Stimulated activated CD4-positive, alpha-beta T cell treated with anti-CD3 and anti-CD28 coated beads, Interleukin-2, amount 100 ng/mL, for 48 hours (primary cell): Measurements from ENCODE around the gene AP2B1.
"Not testable (repeated sequence)": the region's sequence is repeated elsewhere in the genome, so short reads cannot be mapped to it uniquely, and the experiment has no call there.

Source experiments
- DNase-seq, 2 donors: peaks; one replicate each; pipeline ENCODE4 v3.0.0-alpha.2; 2020

Gene AP2B1

DNA sequence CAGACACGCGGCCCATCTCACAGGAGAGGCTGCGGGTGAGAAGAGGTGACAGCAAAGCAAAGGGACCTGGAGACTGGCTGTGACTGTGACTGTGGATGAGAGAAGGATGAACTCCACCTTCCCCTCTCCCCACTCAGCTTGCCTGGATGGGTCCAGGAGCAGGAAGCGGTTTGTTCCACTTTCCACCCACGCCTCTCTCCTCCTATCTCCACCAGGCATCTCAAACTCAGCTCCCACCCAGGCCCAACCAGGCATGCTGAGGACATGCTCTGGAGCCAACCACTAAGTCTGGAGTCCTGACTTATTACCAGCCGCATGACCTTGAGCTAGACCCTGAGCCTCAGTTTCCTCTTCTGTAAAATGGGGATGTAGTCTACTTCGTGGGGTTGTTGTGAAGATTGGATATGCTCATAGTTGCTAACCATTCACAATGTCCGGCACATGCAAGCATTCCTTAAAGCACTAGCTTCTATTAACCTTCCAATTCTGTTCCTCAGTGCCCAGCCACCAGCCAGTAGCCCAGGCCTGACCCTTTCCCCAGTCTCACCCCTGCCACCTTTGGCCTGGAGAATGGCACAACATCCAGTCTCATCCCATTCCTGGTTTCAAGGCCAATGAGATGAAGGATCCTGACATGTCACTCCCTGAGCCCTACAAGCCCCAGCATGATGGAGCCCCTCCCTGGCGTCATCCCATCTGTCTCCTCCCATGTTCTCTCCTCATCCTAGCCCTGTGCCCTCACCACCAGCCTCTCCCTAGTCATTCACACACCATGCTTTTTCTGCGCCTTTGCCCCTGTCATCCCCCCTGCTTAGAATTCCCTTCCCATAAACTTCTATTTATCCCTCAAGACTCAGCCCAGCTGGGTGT is 163.6 kb downstream of the AP2B1 start:
- no peak for DNase-seq

DNA sequence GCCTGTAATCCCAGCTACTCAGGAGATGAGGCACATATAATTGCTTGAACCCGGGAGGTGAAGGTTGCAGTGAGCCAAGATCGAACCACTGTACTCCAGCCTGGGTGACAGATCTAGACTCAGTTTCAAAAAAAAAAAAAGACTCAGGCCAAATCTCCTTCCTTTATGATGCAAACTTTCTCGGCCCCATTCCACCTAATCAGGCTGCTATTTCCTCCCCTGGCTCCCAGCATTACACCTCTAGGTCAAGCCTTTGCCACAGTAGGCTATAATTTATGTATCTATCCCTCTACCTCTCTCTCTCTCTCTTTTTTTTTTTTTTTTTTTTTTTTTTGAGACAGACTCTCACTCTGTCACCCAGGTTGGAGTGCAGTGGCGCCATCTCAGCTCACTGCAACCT is 164.4 kb downstream of the AP2B1 start:
- DNase-seq = not testable (repeated sequence)

DNA sequence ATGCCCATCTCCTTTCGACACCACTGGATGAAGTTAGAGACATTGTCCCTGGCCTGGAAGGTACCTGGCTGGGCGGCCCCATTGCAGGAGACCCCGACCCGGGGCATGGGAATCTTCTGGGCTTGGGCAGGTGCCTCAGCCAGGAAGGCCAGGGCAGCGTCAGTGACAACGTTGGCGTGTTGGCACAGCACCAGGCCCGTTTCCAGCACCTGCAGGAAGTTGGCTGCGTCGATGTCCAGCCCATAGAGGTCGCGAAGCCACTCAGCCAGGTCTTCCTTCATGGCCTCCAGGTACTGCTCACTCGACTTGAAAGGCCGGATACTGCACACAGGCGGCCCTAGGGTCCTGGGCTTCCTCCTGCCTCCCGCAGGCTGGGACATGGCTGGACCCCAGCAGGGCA is 165.3 kb downstream of the AP2B1 start:
- no peak for DNase-seq

DNA sequence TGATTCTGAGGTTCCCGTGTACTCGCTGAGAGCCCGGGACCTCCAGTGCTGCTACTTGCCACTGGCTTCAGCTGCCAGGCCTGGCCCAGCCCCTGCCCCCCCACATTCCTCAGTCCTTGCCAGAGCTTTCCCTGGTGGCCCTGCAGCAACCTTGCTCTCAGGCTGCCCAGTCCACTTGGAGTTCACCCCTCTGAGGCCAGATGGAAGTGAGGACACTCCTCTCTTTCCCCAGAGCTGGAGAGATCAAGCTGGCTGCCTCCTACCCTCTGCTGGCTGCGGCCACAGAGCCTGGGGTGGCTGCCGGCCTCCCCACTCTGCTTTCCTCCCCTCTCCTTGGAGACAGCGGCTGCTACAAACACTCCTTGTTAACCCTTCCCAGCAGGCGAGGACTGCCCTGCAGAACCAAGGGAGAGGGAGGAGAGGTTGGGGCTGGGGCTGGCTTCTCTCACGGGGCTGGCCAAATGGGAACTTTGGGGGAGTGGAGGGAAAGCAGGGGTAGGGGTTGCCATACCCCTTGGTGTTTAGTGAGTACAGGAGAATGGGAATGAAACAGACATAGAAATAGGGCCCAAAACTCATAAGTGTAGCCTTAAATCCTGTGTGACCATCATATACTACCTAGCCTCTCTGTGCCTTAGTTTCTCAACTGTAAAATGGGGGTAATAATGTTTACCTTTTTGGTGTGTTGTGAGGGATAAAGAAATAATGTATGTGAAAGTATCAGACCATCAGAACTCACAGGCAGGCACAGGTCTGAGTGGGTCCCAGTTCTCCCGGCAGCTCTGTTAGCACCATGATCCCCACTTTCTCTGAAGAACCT is 166.0 kb downstream of the AP2B1 start, which contains the start of gene GAS2L2:
Gene GAS2L2, minus strand, starts transcription at position 295 of the 820 bp plus-strand sequence. CDS start 389 bp downstream, outside the sequence.
- no peak for DNase-seq

DNA sequence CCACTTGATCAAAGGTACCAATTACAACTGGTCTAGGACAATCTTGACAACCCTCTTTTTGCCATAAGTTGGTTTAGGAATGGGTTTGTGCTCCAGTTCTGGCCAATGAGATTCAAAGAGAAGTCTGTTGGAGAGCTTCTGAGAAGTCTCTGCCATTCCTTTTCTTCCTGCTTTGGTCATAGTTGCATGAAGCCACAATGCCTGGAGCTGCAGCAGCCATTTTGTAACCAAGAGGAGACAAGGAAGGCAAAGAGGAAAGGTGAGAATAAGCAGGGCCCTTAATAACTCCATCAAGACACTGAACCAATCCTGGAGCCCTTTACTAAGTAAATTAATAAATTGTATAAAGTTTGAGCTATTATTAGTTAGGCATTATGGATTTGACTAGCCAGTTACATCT is 170.1 kb downstream of the AP2B1 start:
- DNase-seq = no peak

DNA sequence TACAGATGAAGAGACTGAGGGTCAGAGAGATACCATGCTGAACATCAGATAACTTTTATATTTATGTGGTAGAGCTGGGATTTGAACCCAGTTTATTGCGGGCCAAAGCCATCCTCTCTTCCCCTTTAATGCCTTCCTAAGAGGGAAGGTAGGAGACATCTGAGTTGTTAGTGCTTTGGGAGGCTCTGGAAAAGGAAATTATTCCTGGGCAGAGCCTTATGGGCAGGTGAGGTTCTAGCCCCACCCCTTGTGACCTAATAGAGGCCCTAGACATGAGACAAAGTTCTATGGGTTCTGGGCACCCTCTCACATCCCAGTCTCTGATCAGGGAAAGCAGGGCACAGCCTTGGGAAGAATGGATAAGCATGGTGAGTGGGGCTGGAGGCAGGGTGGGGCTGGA is 173.5 kb downstream of the AP2B1 start, which contains the start of gene C17orf50:
Gene C17orf50, plus strand, starts transcription at position 301 of the 400 bp plus-strand sequence. Its CDS starts 55 bp downstream, at position 356.
- DNase-seq = no peak

DNA sequence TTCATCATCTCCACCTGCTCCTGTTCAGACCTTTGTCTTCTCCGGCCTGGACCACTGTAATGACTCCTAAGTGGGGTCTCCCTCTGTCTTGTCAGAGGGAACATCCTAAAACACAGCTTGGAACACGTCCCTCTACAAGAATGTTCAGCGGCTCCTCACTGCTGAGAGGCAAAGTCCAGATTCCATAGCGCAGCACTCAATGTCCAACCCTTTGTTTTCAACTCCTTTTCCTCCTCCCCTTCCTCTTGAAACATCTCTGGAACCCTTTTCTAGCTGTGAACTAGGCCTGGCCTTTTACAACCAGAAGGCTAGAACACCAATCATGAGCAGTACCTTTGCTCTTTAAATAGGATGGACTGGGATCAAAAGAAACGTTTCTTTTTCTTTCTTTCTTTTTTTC is 174.5 kb downstream of the AP2B1 start:
- no peak for DNase-seq

DNA sequence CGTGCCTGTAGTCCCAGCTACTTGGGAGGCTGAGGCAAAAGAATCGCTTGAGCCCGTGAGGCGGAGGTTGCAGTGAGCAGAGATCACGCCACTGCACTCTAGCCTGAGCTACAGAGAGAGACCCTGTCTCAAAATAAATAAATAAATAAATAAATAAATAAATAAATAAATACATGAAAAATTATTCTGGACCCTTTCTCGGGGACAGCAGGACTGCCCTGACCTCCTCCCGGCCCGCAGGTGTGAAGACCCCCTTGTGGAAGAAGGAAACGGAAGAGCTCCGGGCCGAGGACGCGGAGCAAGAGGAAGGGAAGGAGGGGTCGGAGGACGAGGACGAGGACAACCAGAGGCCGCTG is 176.6 kb downstream of the AP2B1 start:
- no peak for DNase-seq

DNA sequence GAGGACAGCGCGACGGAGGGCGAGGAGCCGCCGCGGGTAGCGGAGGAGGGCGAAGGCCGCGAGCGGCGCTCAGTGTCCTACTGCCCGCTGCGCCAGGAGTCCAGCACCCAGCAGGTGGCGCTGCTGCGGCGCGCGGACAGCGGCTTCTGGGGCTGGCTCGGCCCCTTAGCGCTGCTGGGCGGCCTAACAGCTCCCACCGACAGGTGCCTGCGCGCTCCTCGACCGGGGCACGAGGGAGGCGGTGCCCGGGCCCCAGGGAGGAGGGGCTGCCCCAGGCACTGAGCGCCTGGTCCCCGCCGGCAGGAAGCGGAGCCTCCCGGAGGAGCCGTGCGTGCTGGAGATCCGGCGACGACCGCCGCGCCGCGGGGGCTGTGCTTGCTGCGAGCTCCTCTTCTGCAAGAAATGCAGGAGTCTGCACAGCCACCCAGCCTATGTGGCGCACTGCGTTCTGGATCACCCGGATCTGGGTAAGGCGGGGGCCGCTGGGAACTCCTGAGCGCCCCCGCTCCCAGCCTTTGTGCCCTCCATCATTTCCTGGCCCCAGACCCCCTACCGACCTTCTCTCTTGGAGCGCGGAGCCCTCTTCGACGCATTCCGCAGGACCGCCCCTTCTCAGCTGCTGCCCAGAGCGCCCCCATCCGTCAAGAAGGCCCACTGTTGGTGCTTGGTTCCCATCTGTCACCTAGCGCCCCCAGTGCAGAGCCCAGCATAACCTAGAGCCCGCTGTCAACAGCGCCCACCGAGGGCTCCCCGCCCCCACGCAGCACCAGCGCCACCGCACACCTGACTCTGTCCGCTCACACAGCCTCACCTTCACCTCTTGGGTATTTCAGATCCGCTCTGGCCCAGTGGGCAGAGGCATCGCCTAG is 177.2 kb downstream of the AP2B1 start:
- DNase-seq = peak; percentile 87 to 90

DNA sequence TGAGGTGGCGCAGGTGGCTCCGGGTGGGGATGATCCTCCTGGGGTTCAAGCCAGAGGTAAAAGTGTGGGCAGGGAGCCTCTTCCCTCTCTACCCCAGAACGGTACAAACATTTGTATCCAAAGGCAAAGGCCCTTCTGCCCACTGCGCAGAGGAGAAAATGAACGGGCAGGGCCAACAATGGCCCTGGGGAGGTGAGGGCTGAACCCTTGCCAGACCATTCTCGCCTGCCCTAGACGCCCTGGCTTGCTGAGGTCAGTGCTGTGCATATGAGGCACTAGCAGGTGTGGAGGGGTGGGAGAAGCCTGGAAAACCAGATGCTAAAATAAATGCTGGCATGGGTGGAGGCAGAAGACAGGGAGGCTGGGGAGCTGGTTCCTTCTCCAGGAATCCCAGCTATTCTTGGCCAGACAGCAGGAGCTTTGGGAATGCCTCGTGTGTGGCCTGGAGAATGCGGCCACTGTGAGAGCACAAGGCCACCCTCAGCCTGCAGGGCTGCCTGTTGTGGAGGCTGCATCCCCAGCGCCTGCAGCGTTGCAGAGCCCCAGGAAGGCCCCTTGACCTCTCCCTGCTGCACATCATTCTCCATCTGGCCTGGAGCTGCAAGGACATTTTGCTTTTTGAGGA is 178.1 kb downstream of the AP2B1 start:
- no peak for DNase-seq

DNA sequence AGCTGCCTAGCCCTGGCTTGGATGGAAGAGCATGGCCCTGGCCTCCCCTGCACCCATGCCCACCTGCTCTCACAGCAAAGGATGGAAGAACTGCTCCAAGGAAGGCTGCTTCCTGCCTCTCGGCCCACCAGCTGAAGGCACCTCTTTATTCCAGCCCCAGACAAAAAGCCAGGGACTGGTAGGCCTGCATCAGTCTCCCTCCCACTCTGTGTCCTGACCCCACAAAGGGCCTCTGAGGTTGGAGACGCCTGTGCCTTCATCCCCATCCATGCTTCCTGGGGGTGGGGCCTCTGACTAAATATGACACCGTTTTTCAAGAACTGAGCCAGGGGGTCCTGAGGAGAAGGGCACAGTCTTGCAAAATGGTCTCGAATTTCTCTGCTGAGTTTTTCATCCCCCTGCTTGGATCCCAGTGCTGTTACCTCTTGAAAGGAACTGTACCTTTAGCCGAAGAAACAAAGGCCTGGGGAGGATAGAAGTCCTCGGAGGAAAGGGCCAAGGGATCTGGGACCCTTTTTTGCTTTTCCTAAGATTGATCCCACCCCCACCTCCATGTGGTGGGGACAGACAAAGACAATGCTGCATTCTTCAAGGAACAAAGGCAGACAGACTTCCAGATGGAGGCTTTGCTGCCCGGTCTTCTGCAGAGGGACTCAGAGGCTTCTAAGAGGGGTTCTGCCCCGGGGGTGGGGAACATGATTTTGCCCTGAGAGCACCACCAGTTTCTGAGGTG is 178.8 kb downstream of the AP2B1 start:
- no peak for DNase-seq

DNA sequence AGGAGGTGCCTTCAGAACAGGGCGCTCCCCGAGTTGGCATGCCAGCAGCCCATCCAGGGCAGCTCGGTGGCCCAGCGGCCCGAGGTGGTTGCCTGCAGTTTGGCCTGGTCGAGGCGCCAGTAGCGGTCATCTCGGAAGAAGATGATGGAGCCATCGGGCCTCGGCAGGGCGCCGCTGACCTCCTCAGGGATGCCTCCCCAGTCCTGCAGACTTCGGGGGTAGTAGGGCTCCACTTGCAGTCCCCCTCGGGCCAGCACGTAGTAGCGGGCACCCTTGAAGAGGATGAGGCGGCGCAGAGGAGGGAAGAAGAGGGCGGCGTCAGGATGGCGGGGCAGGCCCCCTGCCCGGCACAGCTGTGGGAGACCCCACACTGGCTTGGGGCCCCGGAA is 179.4 kb downstream of the AP2B1 start:
- DNase-seq = no peak

DNA sequence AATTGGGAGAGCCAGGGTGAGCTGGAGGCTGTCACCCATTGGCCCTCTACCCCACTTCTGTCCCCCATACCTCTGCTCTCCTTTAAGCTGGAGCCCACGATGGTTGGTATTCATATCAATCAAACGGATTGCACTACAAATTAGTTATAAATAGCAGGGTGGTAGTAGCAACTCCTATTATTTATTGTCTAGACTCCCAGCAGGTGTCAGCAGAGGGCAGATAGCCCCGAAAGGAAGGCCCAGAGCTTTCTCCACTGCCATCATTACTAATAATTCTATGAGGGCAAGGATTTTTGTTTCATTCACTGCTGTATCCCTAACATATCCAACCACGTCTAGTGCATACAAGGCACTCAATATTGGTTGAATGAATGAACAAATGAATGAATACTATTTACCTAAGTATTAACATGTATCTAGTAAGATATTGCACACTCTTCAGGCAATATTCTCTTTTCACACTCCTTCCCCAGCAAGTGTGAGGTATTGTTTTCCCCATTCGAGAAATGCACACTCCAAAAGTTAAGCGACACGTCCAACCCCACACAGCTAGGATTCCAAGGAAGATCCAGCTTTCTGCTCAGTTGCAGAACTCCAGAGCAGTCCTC is 179.9 kb downstream of the AP2B1 start:
- no peak for DNase-seq

DNA sequence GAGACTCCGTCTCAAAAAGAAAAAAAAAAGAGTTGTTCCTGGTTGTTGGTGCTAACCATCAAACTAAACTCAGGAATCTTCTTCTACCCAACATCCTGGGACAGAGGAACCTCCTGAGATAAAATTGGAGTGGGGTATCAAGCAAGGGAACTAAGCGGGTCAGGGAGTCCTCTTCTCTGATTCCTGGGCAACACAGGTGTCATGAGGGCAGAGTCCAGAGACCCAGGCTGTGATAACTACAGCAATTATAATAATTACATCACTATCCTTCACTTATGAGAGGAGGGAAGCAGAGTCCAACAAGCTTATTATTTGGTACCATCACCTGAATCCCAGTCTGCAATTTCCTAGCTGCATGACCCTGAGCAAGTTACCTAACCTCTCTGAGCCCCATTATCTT is 181.7 kb downstream of the AP2B1 start:
- no peak for DNase-seq

DNA sequence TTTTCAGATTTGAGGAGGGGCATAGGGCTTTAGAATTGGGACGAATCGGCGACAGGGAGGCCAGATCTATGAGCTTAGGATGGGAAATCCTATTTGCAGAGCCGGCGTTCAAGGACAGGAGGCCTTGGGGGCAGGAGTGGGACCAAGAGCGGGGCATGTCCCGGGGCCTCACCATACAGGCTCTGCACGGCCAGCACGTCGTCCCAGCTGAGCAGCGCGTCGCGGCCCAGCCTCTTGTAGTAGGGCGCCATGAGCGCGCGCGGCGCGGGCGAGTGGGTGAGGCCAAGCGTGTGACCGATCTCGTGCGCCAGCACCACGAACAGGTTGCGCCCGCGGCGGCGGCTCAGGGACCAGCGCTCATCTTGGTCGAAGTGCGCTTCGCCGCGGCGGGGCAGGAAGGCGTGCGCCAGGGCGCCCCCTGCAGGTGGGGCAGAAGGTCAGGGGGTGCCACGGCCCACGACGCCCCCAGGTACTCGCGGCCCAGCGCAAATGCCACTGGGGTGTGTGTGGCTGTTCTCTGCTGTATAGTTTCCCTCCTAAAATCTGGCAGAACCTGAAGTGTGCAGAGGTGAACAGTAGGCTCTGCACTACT is 182.9 kb downstream of the AP2B1 start:
- DNase-seq = no peak

DNA sequence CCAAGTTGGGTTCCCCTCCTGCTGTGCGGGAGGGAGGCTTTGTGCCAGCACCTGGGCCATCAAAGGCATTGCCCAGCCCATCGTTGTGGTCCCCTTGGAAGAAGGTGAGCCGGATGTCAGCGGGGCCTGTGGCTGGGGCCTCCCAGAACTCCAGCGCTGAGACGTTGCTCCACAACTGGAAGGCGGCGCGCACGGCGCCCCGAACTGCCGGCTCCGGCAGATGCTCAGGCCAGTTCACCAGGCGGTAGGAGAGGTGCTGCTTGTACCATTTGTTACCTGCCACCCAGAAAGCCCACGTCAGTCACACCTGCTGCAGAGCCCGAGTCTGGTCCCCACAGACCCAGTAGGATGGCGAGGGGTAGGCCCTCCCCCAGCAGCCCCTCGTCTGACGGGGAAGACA is 186.0 kb downstream of the AP2B1 start:
- no peak for DNase-seq

DNA sequence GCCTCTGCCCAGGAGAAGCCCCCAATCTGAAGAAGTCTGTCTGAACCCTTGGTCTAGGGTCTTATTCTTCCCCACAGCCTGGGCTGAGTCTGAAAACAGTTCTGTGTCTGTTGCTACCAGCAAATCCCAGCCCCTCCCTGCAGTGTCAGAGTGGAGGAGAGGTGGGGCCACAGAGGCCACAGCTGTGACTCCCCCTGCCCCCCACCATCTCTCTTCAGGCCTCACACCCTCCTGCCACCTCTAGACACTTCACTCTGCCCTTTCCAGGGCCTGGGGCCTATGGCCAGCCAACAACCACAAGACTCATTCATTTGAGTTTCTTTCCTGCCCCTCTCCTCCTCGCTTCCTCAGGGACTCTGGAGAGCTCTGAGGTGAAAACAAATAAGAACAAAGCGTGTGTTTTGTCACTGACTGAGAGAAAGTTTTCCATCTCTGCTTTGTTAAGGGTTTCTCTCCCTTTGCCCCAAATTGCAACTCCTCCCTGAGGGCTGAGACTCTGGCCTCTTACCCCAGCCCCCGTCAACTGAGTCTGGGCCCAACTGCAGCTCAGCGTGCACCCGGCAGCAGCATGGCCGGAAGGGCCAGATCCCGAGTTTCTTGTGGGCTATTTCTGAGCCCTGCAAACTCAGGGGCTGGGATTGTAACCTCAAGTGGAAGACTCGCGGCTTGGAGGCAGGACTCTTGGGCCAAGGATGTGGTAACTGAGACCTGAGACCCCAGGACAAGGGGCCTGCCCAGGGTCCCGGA is 186.7 kb downstream of the AP2B1 start:
- DNase-seq = no peak

DNA sequence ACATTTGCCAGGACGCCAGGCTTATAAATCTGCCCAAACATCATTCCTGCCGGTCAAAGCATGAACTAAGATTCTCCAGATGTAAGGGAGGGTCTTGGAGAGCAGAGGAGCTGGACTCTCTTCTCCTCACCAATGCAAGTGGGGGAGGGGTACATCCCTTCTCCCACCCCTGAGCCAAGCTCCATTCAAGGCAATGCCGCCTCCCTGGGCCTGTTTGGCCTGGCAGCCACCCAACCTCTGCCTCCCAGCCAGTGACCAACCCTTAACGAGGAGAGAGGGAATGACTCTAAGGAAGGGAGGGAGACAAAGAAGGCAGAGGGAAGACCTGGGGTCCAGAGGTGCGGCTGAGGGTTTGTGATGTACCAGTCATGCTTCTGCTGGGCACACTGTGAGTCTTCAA is 187.4 kb downstream of the AP2B1 start:
- no peak for DNase-seq

DNA sequence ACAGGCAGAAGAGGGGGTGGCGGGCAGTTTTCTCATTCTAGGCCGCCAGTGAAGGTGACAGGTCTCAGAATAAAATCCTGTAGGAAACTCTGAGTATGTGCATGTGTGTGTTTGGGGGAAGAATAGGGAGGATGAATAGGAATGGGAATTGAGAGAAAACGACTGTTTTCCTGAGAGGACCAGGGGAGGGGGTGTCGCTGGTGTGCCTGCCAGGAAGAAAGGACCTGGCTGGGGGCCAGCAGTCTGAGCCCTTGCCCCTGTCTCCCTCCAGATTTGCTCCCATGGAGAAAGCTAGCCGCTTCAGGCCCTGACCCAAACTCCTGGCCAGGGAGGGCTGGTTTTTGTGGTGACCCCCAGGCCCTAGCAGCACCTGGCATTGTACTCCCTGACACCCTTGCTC is 187.9 kb downstream of the AP2B1 start:
- DNase-seq = no peak

DNA sequence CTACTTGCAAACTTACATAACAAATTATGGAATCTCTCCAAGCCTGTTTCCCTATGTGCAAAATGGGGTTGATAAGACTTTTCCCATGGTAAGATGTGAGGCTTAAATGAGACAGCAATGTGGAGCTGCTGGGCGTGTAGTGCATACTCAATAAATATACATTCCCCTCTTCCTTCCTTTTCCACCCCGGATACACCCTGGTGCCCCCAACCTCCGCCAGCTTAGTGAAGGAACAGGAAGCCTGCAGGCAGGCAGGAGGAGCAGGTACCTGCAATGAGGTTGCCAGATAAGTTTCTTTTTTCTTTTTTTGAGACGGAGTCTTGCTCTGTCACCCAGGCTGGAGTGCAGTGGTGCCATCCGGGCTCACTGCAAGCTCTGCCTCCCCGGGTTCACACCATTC is 188.5 kb downstream of the AP2B1 start:
- DNase-seq = no peak
